GM12864 (cell line): ENCODE data around the gene C16orf74.

ENCODE experiments used
- DNase-seq: peaks from one replicate; pipeline ENCODE4 v3.0.0-alpha.2; 2011; ENCODE audit warnings: low read depth
- H3K4me3 ChIP-seq: 2 replicates; pipeline ENCODE4 v1.5.1; 2011; ENCODE audit warnings: mild to moderate bottlenecking, low read depth, low read length, control low read depth
- TF ChIP-seq, protein P1 (sequence below): IDR thresholded peaks from 2 replicates; pipeline ENCODE4 v1.5.1; 2011; ENCODE audit warnings: low read depth, mild to moderate bottlenecking, moderate library complexity, low read length, control low read depth, inconsistent platforms; ENCODE audit errors: missing control alignments

C16orf74 gene

DNA sequence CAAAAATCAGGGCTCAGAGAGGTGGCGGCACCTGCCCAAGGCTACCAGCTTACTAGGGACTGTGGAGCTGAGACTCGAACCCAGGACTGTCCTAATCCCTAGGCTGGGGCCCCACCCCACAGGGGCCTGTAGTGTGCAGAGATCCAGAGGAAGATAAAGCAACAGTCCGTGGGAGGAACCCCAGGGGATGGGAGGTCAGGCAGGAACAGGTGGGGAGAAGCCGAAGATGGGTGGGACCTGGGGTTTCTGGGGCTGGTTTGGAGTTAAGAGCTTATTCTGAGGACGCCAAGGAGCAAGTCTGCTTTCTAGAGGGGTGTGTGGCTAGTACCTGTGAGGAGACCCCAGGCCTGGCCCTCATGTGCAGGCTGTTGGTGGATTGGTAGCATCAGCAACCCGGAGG, 14.9 kb downstream of the C16orf74 start:
- no peak overlapping the region for H3K4me3 ChIP-seq

DNA sequence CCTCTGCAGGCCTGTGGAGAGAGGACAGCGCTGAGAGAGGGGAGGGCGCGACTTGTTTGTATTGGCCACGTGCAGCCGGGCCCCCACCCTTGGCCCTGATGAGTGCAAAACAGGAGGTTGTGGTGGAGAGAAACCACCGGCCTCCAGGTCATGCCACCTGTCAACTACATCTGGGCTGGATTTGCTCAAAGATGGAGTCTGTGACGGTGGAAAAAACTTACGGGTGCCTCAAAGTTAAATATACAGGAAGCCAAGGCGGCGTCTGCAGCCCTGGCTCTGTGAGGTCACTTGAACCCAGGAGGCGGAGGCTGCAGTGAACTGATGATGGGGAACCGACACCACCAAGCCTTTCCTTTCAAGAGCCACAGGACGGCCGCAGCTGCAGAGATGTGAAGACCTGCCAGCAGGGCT, 15.7 kb downstream of the C16orf74 start:
- DNase-seq: peak; percentile 69
- TF ChIP-seq, protein P1, sequence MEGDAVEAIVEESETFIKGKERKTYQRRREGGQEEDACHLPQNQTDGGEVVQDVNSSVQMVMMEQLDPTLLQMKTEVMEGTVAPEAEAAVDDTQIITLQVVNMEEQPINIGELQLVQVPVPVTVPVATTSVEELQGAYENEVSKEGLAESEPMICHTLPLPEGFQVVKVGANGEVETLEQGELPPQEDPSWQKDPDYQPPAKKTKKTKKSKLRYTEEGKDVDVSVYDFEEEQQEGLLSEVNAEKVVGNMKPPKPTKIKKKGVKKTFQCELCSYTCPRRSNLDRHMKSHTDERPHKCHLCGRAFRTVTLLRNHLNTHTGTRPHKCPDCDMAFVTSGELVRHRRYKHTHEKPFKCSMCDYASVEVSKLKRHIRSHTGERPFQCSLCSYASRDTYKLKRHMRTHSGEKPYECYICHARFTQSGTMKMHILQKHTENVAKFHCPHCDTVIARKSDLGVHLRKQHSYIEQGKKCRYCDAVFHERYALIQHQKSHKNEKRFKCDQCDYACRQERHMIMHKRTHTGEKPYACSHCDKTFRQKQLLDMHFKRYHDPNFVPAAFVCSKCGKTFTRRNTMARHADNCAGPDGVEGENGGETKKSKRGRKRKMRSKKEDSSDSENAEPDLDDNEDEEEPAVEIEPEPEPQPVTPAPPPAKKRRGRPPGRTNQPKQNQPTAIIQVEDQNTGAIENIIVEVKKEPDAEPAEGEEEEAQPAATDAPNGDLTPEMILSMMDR: no peak
- H3K4me3 ChIP-seq: no peak overlapping the region

More for the DNA sequence above, 14.9 kb downstream of the C16orf74 start:
- DNase-seq: no peak
- TF ChIP-seq, protein P1: no peak

DNA sequence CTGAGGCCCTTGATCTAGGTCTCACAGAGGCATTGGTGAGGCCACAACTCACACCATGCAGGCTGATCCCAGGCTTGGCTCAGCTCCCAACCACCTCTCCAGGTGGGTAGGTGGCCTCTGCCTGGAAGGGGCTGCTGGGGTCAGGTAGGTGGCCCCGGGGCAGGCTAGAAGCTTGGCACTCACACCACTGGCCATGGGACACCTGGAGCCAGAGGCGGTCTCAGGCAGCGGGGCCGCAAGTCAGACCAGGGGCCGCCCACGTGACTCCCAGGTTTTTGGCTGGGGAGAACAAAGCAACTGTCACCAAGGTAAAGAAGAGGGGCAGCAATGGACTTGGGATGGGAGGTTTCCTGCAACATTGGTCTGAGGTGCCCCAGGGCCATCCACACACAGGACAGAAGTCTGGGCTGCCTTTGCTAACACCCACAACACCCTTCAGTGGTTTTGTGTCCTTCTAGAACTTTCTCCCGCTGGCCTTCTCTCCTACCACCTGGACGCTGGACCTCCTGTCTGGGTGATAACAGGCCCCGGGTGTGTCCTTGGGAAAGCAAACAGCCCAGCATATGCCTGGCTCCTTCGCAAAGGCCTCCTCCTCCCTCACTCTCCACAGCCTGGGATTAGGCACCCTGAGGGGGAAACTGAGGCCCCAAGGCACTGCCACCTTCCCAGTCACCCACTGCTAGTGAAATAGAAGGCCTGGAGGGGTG, 16.4 kb downstream of the C16orf74 start:
- TF ChIP-seq, protein P1: no peak
- DNase-seq: no peak
- H3K4me3 ChIP-seq: no peak overlapping the region

- H3K4me3 ChIP-seq: no peak overlapping the region
- TF ChIP-seq, protein P1: no peak
- DNase-seq: no peak
These were observed 17.1 kb downstream of the C16orf74 start for GRCh38 chr16:85733839-85734170.

GRCh38 chr16:85733155-85733838, 17.6 kb downstream of the C16orf74 start:
- DNase-seq: no peak
- H3K4me3 ChIP-seq: no peak overlapping the region
- TF ChIP-seq, protein P1: no peak

- no peak overlapping the region for H3K4me3 ChIP-seq
- no peak for DNase-seq
- TF ChIP-seq, protein P1: no peak
These were observed 19.7 kb downstream of the C16orf74 start for GRCh38 chr16:85731179-85731578.

DNA sequence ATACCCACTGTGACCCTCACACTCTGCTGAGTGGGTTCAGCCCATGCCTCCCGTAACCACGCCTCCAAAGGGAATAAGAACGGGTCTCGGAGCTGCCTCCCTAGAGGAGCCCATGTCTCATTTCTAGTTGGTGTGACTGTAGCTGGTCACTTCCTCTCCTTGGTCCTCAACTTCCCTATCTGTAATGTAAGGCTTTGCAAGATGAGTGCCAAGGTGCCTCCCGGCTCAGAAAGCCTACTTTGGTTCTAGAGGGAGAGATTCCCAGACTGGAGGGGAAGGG, 20.8 kb downstream of the C16orf74 start:
- no peak overlapping the region for H3K4me3 ChIP-seq
- DNase-seq: no peak
- TF ChIP-seq, protein P1: no peak
